ENCODE results near the gene RBM6. TPM values are rescaled to one million over a fixed set of nuclear protein-coding genes. Genes with fewer than 3 reads are reported as not detected.
"Not testable (repeated sequence)": the region's sequence is repeated elsewhere in the genome, so short reads cannot be mapped to it uniquely, and the experiment has no call there.

Gene RBM6
- total and polyA plus RNA-seq, 2 of the 4 experiments (the other 2 are of a cell fraction), result 38.5 to 64.6 TPM

DNA sequence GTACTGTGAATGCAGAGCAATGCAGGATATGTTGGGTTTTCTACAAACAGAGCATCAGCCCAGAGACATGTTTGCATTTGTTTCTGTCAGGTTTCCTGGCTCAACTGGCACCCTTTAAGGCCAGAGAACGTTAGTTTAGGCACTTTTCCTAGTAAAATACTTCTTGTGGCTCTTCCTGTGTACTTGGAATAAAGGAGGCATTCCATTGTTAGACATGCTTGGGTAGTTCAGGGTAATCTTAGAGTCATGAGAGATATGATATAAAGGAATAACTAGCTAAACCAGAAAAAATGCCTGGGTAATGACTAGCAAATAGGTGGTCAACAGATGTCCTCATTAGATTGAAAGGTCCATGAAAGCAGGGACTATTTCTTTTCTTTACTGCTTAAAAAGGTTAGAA lies 88.4 kb downstream of the RBM6 start:
- Histone ChIP-seq H4K5ac (ENCODE audit: low read depth, low read length) (no peak overlapping the region), H2BK5ac (ENCODE audit: low read depth, low read length, poor library complexity, severe bottlenecking) (no peak overlapping the region), H3K4me2 (ENCODE audit: low read depth, low read length) (no peak overlapping the region), H3K14ac (replicated peaks; ENCODE audit: low read depth, low read length) (no peak overlapping the region), H2BK20ac (ENCODE audit: low read depth, low read length) (no peak overlapping the region), H3K9ac (ENCODE audit: low read depth, low read length) (no peak overlapping the region), H3K4me1 (ENCODE audit: control insufficient read depth, insufficient read depth, low read length) (peaks cover 4% of the 10 kb centered on the region; the same call in 1 of the 2 replicates), H3K18ac (ENCODE audit: low read depth, low read length) (no peak overlapping the region), H3K23ac (ENCODE audit: low read depth, low read length) (no peak overlapping the region), H4K91ac (ENCODE audit: insufficient read depth, low read depth, low read length) (no peak overlapping the region), H3K4me3 (ENCODE audit: insufficient read depth, low read depth, low read length) (no peak overlapping the region), H3K56ac (ENCODE audit: extremely low read depth, insufficient read depth, low read length) (no peak overlapping the region), H2AFZ (replicated peaks; ENCODE audit: low read length, poor library complexity) (no peak overlapping the region), H3K9me1 (ENCODE audit: insufficient read depth, low read length) (no peaks in the 10 kb centered on the region), H2AK5ac (ENCODE audit: low read depth, low read length) (no peak overlapping the region), H3K36me3 (ENCODE audit: control insufficient read depth, insufficient read depth, low read length) (peaks cover 3% of the 10 kb centered on the region; the same call in 1 of the 2 replicates), H3K9me3 (ENCODE audit: control insufficient read depth, insufficient read depth, low read length) (no peaks in the 10 kb centered on the region), H3K27me3 (ENCODE audit: control insufficient read depth, insufficient read depth, low read length) (no peaks in the 10 kb centered on the region), H2BK120ac (ENCODE audit: low read depth, low read length) (no peak overlapping the region), H2AK9ac (replicated peaks; ENCODE audit: low read depth, low read length, poor library complexity) (no peak overlapping the region), H3K4ac (ENCODE audit: low read depth, low read length) (no peak overlapping the region), H2BK15ac (ENCODE audit: low read depth, low read length) (no peak overlapping the region), H4K20me1 (ENCODE audit: insufficient read depth, low read length) (peaks cover 5% of the 10 kb centered on the region; the same call in 1 of the 2 replicates), H3K27ac (ENCODE audit: insufficient read depth, low read length) (no peak overlapping the region), H3K79me1 (ENCODE audit: low read depth in 1 of 2, low read length in 2 of 2) (peaks cover 21 to 30% of the 10 kb centered on the region in 2 experiments), H4K8ac (ENCODE audit: low read depth in 2 of 2, low read length in 2 of 2) (no peak overlapping the region)
- in situ Hi-C loops (cut with MboI; ENCODE audit: low sequenced_read_pairs), result no loop called here
- dilution Hi-C loops (cut with HindIII; ENCODE audit: low sequenced_read_pairs, unreplicated experiment), result no loop called here
- DNase-seq (peak; percentile 66), ATAC-seq (ENCODE audit: low read depth) (peak; percentile 57)
- POLR2A ChIA-PET (ENCODE audit: unreplicated experiment), result no interaction called here
- TF ChIP-seq, protein P1, sequence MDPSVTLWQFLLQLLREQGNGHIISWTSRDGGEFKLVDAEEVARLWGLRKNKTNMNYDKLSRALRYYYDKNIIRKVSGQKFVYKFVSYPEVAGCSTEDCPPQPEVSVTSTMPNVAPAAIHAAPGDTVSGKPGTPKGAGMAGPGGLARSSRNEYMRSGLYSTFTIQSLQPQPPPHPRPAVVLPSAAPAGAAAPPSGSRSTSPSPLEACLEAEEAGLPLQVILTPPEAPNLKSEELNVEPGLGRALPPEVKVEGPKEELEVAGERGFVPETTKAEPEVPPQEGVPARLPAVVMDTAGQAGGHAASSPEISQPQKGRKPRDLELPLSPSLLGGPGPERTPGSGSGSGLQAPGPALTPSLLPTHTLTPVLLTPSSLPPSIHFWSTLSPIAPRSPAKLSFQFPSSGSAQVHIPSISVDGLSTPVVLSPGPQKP (IDR thresholded peaks at IDR 0.05; ENCODE audit: borderline replicate concordance, low read depth, low read length), result no peak
- no peak for TF ChIP-seq BHLHE40 (IDR thresholded peaks at IDR 0.05; ENCODE audit: low read depth, low read length)
- no TSS peak for BruUV-seq (replicated peaks)
- intact Hi-C loops (cut with micrococcal nuclease), result no loop called here
- no CpG with 5 or more reads among the region's 1 CpG for WGBS, 2 experiments (ENCODE audit: extremely low coverage in 2 of 2, insufficient read length in 1 of 2)
- CTCF ChIA-PET, result no interaction called here

DNA sequence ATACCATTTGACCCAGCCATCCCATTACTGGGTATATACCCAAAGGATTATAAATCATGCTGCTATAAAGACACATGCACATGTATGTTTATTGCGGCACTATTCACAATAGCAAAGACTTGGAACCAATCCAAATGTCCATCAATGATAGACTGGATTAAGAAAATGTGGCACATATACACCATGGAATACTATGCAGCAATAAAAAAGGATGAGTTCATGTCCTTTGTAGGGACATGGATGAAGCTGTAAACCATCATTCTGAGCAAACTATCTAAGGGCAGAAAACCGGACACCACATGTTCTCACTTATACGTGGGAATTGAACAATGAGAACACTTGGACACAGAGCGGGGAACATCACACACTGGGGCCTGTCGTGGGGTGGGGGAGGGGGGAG lies 91.3 kb downstream of the RBM6 start:
- H4K5ac ChIP-seq (ENCODE audit: low read depth, low read length); H3K18ac ChIP-seq (ENCODE audit: low read depth, low read length); in situ Hi-C loops (cut with MboI; ENCODE audit: low sequenced_read_pairs); H3K4me3 ChIP-seq (ENCODE audit: insufficient read depth, low read depth, low read length); H2BK5ac ChIP-seq (ENCODE audit: low read depth, low read length, poor library complexity, severe bottlenecking); BruUV-seq (replicated peaks); H4K20me1 ChIP-seq (ENCODE audit: insufficient read depth, low read length); H2AK5ac ChIP-seq (ENCODE audit: low read depth, low read length); H3K9me1 ChIP-seq (ENCODE audit: insufficient read depth, low read length); H2BK20ac ChIP-seq (ENCODE audit: low read depth, low read length); dilution Hi-C loops (cut with HindIII; ENCODE audit: low sequenced_read_pairs, unreplicated experiment); H3K9me3 ChIP-seq (ENCODE audit: control insufficient read depth, insufficient read depth, low read length); H3K23ac ChIP-seq (ENCODE audit: low read depth, low read length); H2BK120ac ChIP-seq (ENCODE audit: low read depth, low read length); DNase-seq; H4K8ac ChIP-seq (ENCODE audit: low read depth in 2 of 2, low read length in 2 of 2); H4K91ac ChIP-seq (ENCODE audit: insufficient read depth, low read depth, low read length); H3K27me3 ChIP-seq (ENCODE audit: control insufficient read depth, insufficient read depth, low read length); H2BK15ac ChIP-seq (ENCODE audit: low read depth, low read length); H3K27ac ChIP-seq (ENCODE audit: insufficient read depth, low read length); ATAC-seq (ENCODE audit: low read depth); intact Hi-C loops (cut with micrococcal nuclease); H3K14ac ChIP-seq (replicated peaks; ENCODE audit: low read depth, low read length); H3K36me3 ChIP-seq (ENCODE audit: control insufficient read depth, insufficient read depth, low read length); H3K4me1 ChIP-seq (ENCODE audit: control insufficient read depth, insufficient read depth, low read length); H3K4me2 ChIP-seq (ENCODE audit: low read depth, low read length); H2AK9ac ChIP-seq (replicated peaks; ENCODE audit: low read depth, low read length, poor library complexity); CTCF ChIA-PET; H2AFZ ChIP-seq (replicated peaks; ENCODE audit: low read length, poor library complexity); POLR2A ChIA-PET (ENCODE audit: unreplicated experiment); H3K9ac ChIP-seq (ENCODE audit: low read depth, low read length); H3K56ac ChIP-seq (ENCODE audit: extremely low read depth, insufficient read depth, low read length); H3K4ac ChIP-seq (ENCODE audit: low read depth, low read length): not testable (repeated sequence)
- WGBS, 2 experiments (ENCODE audit: extremely low coverage in 2 of 2, insufficient read length in 1 of 2), result no CpG with 5 or more reads among the region's 5 CpGs
- H3K79me1 ChIP-seq (ENCODE audit: low read depth in 1 of 2, low read length in 2 of 2), result peaks cover 21 to 28% of the 10 kb centered on the region in 2 experiments
